Uterus (tissue), 4 donors: ENCODE data around the gene DSTN. TPM values are rescaled to one million over a fixed set of nuclear protein-coding genes. Genes with fewer than 3 reads are reported as not detected.
A peak's percentile ranks its signal among the peaks of the same experiment; 100 is the strongest.

Experiments
- DNase-seq, 2 donors: peaks; one replicate each; pipeline ENCODE4 v3.0.0-alpha.2; 2019 to 2020
- H3K27ac ChIP-seq, 2 donors: fragments of 200-600 bp; sonication (generic); 1 replicate in 1 of 2; 2 replicates in 1 of 2; pipeline ENCODE4 v1.5.1; 2016 to 2018
- H3K27me3 ChIP-seq, 2 donors: fragments of 200-600 bp; sonication (generic); one replicate each; pipeline ENCODE4 v1.5.1; 2018 to 2019; ENCODE audit warnings: control low read depth in 1 of 2
- H3K36me3 ChIP-seq, 2 donors: fragments of 200-600 bp; sonication (generic); one replicate each; pipeline ENCODE4 v1.5.1; 2019; ENCODE audit warnings: control low read depth in 1 of 2
- H3K4me1 ChIP-seq, 2 donors: fragments of 200-600 bp; sonication (generic); one replicate each; pipeline ENCODE4 v1.5.1; 2018 to 2019; ENCODE audit warnings: control low read depth in 1 of 2
- H3K4me3 ChIP-seq, 2 donors: fragments of 200-600 bp; sonication (generic); 1 replicate in 1 of 2; 2 replicates in 1 of 2; pipeline ENCODE4 v1.5.1; 2018 to 2019; ENCODE audit warnings: mild to moderate bottlenecking in 1 of 2
- H3K9me3 ChIP-seq, 2 donors: fragments of 200-600 bp; sonication (generic); one replicate each; pipeline ENCODE4 v1.5.1; 2019; ENCODE audit warnings: control low read depth in 1 of 2
- POLR2A ChIP-seq, 2 donors: fragments of 450-650 bp; IDR thresholded peaks; one replicate each; pipeline ENCODE4 v1.6.1; 2016; ENCODE audit warnings: antibody characterized with exemption in 2 of 2, mild to moderate bottlenecking in 1 of 2, moderate library complexity in 1 of 2
- intact Hi-C: fragments of 100-400 bp; cut with DNase I; formaldehyde crosslinking; loops from one replicate; pipeline ENCODE4 v1.15.1; 2023; ENCODE audit warnings: low total_unique reads
- total RNA-seq, 4 donors: library from RNA; depleted of rRNA in 3 of 4; stranded (reverse); fragments of >200 nt in 3 of 4; gene quantifications; one replicate each; pipeline versions ENCODE4 v1.1.0 to v1.2.4, GENCODE V29; 2014 to 2023
- TF ChIP-seq, protein P1 (sequence below), 4 experiments: fragments of 200-600 bp in 2 of 4; fragments of 450-650 bp in 2 of 4; sonication (generic) in 2 of 4; IDR thresholded peaks; one replicate each; pipeline ENCODE4 v1.5.1; 2016 to 2019; ENCODE audit warnings: antibody characterized with exemption in 4 of 4, mild to moderate bottlenecking in 2 of 4, moderate library complexity in 1 of 4
- donor health status: DM: yes; HTN: yes; CAD: no.

Gene DSTN
- total RNA-seq, 4 donors from 2014 or later, result 294 to 674 (median 623) TPM

DNA sequence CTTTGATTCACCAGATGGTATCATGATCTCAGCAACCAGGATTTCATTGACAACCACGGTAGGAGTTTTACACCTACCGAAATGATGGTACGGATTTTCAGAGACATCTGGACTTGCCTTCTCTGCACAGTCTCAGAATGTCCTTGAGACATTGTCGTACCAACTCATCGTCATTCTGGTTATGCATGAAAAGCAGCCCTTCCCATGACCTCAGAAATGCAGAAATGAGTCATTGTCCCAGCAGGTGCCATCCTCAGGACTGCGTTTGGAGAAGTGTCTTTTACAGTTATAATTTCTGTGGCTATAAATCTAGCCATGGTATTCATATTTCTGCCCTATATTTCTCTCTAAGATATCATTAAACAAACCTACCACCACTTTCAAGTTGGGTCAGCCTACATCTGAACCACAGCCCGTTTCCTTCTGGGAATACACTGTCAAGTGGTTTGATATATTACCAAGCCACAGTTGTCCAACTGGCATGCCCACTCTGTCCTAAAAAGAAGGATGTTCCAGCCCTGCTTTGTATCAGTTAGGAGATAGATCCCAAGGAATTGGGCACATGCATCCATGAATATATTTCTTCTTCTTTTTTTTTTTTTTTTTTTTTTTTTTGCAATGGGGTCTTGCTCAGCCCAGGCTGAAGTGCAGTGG, 31.2 kb upstream of the DSTN start:
- Histone ChIP-seq H3K36me3 (no peaks in the 10 kb centered on the region), H3K4me1 (peaks cover 0 to 3% of the 10 kb centered on the region in 2 donors), H3K27ac (no peak overlapping the region), H3K27me3 (no peaks in the 10 kb centered on the region), H3K9me3 (no peaks in the 10 kb centered on the region), H3K4me3 (no peak overlapping the region)
- intact Hi-C loops, result no loop called here
- TF ChIP-seq, protein P1, sequence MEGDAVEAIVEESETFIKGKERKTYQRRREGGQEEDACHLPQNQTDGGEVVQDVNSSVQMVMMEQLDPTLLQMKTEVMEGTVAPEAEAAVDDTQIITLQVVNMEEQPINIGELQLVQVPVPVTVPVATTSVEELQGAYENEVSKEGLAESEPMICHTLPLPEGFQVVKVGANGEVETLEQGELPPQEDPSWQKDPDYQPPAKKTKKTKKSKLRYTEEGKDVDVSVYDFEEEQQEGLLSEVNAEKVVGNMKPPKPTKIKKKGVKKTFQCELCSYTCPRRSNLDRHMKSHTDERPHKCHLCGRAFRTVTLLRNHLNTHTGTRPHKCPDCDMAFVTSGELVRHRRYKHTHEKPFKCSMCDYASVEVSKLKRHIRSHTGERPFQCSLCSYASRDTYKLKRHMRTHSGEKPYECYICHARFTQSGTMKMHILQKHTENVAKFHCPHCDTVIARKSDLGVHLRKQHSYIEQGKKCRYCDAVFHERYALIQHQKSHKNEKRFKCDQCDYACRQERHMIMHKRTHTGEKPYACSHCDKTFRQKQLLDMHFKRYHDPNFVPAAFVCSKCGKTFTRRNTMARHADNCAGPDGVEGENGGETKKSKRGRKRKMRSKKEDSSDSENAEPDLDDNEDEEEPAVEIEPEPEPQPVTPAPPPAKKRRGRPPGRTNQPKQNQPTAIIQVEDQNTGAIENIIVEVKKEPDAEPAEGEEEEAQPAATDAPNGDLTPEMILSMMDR (IDR thresholded peaks at IDR 0.05), result no peak
- no peak for TF ChIP-seq POLR2A (IDR thresholded peaks at IDR 0.05)
- no peak for DNase-seq

DNA sequence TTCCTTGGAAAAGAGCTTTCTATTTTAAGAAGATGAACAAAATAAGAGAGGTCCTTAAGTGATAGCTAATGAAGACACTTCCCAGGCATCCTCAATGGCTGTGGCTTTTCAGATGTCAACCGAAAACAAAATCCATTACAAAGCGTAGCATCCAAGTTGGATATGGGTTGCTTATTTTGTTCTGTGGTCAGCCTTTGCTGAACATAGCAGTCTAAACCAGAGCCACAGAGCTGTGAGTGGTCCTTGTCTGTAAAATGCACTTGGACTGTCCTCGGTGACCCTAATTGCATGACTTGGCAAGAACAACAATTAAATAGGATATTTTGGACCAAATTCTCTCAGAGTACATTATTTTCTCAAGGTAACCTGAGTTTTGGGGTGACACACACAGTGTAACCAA, 28.3 kb upstream of the DSTN start:
- Histone ChIP-seq H3K36me3 (no peaks in the 10 kb centered on the region), H3K4me3 (no peak overlapping the region), H3K9me3 (no peaks in the 10 kb centered on the region), H3K4me1 (peaks cover 0 to 3% of the 10 kb centered on the region in 2 donors), H3K27me3 (no peaks in the 10 kb centered on the region), H3K27ac (peak overlapping the region; percentile 67 to 83)
- TF ChIP-seq, protein P1 (IDR thresholded peaks at IDR 0.05), result no peak
- TF ChIP-seq POLR2A (IDR thresholded peaks at IDR 0.05), result no peak
- DNase-seq, result no peak
- intact Hi-C loops, result no loop called here

DNA sequence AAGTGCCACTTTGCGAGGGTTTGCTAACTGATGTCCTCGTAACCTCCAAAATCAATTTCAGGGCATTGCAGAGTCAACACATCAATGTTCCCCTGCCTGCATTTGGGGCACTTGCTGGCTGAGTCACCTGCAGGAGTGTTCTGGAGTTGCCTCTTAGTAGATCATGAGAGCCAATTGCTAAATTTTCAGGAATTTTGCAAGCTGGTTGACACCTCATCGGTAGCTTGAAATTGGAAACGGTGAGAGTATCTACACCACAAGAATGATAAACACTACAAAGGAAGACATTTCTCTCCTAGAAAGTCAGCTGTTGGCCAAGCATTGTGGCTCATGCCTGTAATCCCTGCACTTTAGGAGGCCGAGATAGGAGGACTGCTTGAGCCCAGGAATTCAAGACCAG, 27.9 kb upstream of the DSTN start:
- Histone ChIP-seq H3K27me3 (no peaks in the 10 kb centered on the region), H3K9me3 (no peaks in the 10 kb centered on the region), H3K4me1 (peaks cover 0 to 3% of the 10 kb centered on the region in 2 donors), H3K36me3 (no peaks in the 10 kb centered on the region), H3K4me3 (no peak overlapping the region), H3K27ac (peak overlapping the region; percentile 67 to 83)
- DNase-seq, result no peak
- TF ChIP-seq, protein P1 (IDR thresholded peaks at IDR 0.05), result no peak
- no peak for TF ChIP-seq POLR2A (IDR thresholded peaks at IDR 0.05)
- intact Hi-C loops, result no loop called here

DNA sequence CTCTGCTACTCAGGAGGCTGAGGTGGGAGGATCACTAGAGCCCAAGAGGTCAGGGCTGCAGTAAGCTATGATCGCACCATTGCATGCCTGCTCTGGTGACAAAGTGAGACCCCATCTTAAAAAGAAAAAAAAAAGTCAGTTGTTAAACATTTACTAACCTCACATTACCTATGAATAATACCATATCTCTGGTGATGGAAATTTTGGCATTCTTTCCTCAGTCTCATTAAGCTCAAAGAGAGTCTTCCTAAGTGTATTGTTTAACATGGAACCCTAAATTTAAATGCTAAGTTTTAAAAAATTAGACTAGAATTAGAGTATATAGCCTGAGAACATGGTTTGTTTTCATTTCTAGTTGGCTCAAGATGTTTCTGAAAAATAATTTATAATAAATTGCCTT, 27.4 kb upstream of the DSTN start:
- Histone ChIP-seq H3K27ac (peak overlapping the region; percentile 67 to 83), H3K4me3 (no peak overlapping the region), H3K36me3 (no peaks in the 10 kb centered on the region), H3K4me1 (peaks cover 0 to 3% of the 10 kb centered on the region in 2 donors), H3K9me3 (no peaks in the 10 kb centered on the region), H3K27me3 (no peaks in the 10 kb centered on the region)
- TF ChIP-seq, protein P1 (IDR thresholded peaks at IDR 0.05), result no peak
- TF ChIP-seq POLR2A (IDR thresholded peaks at IDR 0.05), result no peak
- no peak for DNase-seq
- intact Hi-C loops, result no loop called here

DNA sequence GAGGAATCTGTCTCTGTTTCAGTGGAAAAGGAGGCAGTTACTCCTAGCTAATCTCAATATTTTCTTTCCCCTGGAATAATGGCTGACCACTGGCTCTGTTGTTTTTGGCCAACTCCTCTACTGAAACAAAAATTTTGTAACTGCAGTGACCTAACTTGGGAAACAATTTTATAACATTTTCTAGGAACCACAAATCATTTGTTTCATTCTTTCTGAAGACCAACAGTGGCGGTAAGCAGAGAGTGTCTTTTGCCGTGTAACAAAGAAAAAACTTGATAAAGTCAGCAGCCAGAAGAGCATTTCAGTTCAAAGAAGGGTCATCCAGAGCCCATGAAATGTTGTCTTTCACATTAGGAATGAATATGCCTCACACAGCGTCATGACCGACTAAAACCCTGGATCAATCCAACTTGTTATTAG, 26.9 kb upstream of the DSTN start:
- no peaks in the 10 kb centered on the region for H3K36me3 ChIP-seq
- intact Hi-C loops, result no loop called here
- peaks cover 0 to 3% of the 10 kb centered on the region in 2 donors for H3K4me1 ChIP-seq
- TF ChIP-seq, protein P1 (IDR thresholded peaks at IDR 0.05), result peak in 1 of 4 experiments; percentile 5
- no peak for TF ChIP-seq POLR2A (IDR thresholded peaks at IDR 0.05)
- no peaks in the 10 kb centered on the region for H3K27me3 ChIP-seq
- peak overlapping the region; percentile 67 to 83 for H3K27ac ChIP-seq
- no peak overlapping the region for H3K4me3 ChIP-seq
- peak in 1 of 2 donors; percentile 35 for DNase-seq
- H3K9me3 ChIP-seq, result no peaks in the 10 kb centered on the region
